HG03097 (cell line): ENCODE measurements around the gene UMAD1.

Source experiments
- ATAC-seq: cut with Tn5 transposase; IDR thresholded peaks from one replicate; pipeline ENCODE4 v1.9.1; 2021; ENCODE audit not compliant: unreplicated experiment, low FRiP score

Gene UMAD1

DNA sequence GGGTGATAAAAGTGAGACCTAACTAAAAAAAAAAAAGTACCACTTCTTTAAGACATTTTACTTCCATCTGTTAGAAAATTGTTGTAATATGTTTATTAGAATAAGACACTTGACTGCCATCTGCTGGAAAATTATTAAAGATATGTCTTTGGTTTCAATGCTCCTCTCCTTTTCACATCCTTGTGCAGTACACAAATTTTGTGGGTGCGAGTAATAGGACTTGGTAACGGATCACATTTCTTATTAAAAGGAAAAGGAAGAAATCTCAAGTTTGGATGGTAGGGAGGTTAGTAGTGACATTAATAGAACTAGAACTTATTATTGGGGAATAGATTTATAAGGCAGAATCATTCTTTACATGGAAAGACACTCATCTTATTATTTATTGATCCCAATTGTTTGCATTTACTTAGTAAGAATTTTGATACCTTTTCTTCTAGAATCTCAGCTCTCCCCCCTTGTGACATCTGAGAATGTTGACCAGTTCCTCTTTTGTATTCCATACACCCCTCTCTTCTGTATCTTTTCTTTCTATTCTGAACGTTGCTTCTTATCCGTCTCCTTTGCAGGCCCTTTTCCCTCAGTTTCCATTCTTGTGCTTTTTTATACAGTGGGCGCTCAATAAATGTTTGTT lies 120.9 kb downstream of the UMAD1 start:
- no peak for ATAC-seq

DNA sequence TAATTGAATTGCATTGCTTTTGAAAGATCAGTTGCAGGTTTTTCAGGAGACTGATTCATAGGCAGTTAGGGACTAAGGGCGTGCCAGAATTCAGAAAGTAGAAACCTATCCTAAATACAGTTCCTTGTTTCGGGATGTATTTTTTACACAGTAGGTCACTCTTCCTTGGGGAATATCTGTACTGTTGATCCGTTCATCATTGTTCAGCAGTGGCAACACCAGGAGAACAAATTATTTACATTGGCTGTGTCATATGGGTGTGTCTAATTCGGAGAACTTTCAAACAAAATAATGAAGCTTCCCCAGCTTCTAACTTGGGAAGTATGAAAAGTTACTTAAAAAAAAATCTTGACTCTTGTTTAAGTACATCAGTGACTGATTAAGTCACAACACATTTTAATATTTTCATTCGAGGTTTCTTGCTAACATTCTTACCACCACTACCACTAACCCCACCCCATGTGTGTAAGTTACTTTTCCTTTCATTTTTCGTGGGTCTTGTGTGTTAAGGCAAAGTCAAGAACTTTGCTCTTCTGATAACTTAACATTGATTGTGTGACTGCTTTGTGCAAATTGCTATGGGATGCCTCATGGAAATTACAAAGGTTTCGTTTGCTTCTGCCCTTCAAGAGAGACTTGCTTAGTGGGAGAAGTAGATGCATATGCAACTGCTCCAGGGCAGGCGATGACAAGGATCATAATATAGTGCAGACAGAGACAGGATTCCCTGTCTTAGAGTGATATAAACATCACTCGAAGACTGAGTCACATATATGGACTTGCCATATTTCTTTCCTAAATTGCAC lies 121.6 kb downstream of the UMAD1 start:
- peak; percentile 54 for ATAC-seq

DNA sequence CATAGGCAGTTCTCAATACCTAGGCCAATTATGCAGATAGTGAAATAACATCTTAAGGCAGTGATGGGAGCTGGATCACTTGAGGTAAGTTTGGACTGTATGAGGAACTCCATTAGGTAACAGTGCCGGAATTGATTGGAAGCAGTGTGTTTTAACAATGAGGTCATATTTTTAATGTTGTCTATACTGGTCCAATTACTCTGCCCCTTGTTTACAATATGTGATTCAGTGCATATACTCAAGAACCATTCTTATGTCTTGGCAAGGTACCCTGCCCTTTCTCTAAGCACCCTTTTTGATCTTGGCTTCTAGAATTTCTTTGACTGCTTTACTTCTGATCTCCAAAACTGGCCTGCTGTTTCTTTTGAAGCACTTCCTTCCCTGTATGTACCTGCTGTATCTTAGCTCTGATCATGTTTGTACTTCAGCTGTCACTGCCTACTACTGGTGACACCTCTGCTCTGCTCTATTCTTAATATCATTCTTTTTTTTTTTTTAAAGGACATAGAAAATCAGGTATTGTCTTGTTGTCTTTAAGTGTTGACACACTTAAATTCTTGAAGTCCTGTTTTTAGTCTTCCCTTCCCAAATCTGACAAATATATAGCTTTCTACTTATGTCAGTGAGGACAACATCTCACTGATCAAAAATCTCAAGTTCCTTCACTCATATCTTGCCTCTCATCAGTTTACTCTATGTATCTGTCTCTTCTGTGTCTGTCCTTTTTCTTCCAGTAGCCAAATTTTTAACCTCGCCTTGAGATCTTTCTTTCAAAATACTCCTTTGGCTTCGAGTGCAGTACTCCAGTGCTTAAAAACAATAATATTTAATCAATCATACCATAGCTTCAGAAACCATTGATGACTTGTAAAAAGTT lies 124.2 kb downstream of the UMAD1 start:
- no peak for ATAC-seq

DNA sequence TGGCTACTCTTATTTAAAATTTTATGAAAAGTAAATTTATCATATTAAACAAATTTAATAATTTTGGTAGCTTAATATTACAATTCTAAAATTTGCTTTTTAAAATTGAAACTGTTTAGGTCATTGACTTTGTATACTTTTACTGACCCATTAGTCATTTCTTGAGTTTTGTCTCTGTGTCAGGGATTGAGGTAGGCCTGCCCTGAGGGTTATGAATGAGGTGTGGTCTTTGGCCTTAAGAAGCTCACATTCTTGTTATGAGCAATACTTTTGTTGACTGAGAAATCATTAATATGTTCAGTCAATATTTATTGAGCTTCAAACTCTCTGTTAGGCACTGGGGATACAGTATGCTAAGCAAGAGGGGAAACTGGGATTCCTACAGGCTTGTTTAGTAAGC lies 124.9 kb downstream of the UMAD1 start:
- ATAC-seq: peak; percentile 51

DNA sequence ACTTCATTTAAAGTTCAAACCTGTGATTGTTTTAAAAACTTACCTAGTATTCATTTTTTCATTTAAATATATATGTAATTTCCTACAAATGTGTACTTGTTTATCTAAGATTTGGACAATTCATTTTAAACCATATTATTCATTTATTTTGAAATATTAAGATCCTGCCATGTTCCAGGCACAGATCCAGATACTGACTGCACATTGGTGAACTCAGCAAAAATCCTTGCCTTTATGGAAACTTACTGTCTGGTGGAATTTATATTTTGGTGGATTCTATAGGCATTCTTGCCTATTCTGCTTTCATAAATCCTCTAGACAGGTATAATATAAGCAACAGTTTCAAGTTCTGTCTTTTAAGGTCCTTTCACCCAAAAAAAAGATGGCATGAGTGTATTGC lies 126.1 kb downstream of the UMAD1 start:
- ATAC-seq: no peak

DNA sequence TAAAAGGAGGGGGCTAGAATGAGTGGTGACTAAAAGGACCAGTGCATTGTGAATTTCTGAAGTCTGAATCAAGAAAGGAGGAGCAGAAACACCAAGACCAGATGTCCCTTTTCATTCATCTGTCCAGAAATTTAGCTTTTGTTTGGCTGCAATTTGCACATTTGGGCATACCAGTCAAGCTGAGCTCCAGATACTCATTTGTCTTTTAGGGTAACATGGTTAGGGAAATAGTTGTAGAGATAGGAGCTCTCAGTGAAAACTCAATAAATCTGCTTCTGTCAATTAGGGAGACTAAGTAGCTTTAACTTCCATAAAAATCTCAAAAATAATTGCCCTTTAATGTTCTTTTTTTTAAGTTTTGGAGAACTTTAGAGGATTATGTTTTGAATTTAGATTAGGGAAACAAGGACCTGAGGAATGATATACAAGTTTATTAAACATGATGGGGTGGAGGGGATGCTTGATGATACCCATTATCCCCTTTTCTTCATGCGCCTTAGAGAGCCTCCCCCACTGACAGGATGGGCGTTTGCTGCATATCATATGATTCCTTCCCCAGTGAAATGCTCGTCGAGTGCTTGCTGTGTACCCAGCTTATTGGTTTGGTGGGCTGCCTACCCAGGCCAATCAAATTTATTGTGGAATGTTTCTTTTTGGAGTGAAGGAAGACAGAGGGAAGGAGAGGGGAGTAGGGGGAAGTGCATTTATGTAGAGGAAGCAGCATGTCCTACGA lies 128.6 kb downstream of the UMAD1 start:
- no peak for ATAC-seq

DNA sequence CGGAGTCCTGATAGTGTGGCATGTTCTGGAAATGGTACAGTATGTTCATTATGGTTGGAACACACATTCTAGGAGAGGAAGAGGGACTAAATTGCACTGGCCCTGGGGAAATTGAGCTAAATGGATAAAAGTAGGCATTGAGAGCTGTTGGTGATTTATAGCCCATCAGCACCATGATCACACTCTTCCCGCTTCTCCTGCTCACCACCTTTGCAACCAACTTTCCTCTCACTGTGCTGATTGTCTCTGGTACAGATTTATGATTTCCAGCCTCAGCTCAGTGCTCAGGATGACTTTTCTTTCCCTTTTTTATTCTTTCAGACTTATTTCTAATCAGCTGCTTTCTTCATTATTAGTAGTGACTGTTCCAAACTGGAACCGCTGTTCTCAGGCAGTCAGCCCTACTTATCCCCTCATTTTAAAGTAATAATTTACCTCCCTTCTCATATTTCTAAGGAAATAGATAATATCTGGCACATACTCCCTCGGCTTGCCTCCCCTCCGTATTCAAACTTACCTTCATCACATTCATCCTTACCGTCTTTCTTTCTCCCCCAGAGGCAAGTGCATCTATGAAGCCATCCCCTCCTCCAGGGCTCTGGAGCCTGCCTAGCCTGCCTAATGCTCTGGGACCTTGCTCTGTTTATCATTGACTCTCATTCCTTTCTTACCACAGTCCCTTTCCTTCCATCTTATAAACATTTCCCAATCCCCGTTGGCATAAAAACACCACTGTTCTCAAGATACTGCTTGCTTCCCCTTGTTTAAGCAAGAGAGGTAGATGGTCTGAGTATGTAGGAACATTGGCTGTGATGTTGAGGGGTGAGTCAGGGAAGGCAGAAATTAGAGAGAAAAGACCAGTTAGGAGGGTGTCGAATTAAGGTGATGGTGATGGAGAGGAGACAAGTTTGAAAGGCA lies 129.4 kb downstream of the UMAD1 start:
- ATAC-seq: no peak

DNA sequence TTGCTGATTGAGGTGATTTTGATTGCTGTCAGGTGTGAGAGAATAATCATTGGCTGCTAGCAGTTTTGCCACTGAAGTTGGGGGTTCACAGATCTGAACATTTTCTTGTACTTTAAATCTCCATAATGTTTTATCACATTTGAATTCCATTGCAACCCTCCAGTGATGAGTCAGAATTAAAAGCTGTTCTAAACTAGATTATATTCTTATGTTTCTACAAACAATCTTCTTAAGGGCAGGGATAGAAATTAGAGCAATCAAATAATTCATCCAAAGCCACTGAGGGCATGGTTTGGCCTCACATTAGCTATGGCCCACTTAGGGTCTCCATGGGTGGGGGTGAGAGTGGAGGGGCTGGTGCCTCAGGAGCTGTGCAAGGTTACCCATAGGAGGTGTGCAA lies 130.9 kb downstream of the UMAD1 start:
- no peak for ATAC-seq

DNA sequence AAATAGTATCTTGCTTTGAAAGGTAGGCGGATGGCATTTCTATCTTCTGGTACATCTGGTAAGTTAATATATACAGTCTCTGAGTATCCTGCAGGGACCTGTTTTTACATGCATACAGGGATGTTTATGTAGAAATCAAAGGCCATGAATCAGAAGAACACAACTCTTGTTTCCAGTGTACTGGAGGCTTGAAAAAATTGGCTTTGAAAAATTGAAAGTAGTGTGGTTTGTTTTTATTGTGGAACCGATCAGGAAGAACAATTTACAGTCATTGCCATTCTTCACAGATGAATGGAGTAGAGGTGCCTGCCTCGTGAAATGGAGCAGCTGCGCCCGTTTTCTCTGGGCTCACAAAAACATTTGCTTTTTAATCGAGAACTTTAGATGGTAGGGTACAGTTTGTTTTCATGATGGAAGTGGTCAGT lies 131.9 kb downstream of the UMAD1 start:
- peak; percentile 42 for ATAC-seq

DNA sequence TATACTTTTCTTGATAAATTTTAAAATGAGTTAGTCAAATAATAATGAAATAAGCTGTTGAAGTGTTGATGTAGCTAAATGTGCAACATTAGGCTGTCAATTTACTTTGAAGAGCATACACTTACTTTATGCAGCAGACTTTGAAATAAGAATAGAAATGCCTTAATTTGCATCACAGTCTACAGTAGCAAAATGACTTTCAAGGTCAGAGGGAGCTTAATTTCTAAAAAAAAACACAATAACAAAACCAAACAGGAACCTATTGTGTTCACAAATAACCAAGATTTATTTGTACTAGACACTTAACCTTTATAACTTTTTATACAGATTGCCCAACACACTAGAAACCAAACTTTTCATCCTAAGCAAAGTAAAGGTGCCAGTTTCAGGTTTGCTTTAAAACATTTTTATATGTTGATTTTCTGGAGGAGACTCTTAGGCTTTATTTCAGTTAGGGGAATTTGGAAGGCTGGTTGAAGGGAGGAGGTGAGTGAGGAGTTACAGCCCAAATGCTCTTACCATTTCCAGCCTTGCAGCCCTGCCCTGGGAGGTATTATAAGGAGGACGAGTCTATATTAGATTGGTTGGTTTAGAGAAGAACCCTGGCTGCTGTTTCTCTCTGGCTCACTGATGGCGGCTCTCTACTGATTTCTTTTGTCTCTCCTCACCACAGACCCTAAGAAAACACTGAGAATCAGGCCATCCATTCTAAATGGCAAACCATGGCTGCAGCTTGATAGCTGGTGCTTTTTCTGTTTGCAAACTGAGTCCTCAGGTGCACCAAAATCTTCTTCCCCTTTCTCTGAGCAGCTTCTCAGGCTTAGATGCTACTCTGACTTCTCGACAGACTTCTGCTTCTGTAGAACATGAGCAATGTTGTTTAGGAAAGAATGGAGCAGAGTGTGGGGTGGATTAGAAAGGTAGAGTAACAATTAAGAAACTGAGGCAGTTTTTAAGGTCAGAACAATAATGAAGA lies 133.1 kb downstream of the UMAD1 start:
- no peak for ATAC-seq

DNA sequence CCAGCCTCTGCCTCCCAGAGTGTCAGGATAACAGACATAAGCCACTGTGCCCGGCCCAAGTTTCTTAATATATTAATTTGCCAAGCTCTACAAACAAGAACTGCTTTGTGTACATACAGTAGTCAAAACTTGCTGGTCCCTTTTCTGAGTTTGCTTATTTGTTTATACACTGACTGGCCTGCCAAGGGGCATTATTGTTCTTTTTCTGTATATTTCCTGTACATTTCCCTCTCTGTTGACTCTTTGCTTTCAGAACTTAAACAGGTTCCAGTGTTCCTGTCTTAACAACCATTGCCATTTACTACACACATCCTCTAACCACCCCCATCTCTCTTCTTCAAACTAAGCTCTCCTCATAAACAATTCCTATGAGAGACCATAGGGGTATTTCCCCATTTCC lies 139.3 kb downstream of the UMAD1 start:
- no peak for ATAC-seq

DNA sequence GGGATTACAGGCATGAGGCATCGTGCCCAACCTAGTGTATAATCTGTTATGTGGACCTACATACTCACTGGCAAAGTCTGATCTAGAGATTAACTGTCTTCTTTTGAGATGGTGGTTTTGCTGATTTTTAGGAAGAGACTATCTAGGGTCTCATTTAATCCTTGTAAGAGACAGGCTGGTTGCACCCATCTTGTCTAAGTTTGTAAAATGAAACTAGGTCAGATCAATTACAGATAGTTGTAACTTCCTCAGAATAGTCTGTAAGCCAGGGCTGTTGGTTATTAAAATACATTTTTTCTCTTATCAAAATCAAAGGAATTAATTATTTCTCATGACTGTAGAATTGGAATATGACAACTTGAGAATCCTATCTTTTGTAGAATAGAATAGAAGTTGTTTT lies 142.4 kb downstream of the UMAD1 start:
- no peak for ATAC-seq

DNA sequence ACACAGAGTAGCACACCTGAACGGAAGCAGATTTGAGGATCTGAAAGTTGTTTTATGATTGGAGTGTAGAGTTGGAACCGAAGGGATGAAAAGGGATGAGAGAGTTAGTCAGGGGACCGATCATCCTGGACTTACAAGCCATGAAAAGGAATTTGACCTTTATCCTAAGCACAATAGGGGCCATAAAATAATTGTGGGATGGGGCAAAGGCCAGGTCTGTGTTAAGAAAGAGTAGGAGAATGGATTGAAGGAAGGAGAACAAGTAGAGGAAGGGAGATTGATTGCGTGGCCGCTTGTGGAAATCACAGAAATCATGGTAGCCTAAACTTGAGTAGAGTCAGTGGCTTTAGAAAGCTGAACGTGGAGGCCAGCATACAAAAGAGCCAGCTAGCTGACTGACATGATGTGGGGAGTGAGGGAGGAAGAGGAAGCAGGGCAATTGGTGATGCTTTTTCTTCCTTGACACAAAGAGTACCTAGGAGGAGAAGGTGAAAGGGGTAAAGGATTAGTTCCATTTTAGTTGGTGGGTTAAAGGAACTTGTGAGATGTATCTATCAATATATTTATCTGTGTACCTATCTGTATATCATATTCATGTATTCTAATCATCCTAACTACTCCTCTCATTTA lies 144.9 kb downstream of the UMAD1 start:
- ATAC-seq: no peak

DNA sequence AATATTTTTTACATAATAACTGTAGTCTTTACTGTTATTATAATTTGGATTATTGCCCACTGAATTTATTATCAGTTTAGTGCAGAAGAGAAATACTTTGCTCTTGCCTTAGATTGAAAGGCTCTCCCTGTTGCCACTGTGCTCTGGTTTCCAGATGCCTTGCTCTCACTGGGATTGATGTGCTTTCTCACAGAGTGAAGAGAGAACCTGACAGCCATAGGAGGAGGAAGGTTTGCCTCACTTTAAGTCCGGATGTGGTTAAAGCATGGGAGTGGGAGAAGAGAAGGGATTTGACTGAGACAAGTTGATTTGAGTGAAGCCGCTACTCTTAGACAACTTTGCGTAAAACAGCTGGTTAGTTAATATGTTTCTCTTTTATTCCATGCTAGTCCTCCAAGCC lies 146.0 kb downstream of the UMAD1 start:
- ATAC-seq: no peak

DNA sequence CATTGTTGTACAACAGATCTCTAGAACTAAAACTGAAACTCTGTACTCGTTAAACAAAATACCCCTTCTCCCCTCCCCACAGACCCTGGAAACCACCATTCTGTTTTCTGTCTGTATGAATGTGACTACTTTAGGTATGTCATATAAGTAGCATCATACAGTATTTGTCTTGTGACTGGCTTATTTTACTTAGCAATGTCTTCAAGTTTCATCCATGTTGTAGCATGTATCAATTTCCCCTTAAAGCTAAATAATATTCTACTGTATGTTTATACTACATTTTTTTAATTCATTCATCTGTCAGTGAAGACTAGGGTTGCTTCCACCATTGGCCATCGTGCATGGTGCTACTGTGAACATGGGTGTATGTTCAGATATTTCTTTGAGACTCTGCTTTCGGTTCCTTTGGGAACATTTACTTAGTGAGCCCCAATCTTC lies 149.0 kb downstream of the UMAD1 start:
- peak; percentile 72 for ATAC-seq

DNA sequence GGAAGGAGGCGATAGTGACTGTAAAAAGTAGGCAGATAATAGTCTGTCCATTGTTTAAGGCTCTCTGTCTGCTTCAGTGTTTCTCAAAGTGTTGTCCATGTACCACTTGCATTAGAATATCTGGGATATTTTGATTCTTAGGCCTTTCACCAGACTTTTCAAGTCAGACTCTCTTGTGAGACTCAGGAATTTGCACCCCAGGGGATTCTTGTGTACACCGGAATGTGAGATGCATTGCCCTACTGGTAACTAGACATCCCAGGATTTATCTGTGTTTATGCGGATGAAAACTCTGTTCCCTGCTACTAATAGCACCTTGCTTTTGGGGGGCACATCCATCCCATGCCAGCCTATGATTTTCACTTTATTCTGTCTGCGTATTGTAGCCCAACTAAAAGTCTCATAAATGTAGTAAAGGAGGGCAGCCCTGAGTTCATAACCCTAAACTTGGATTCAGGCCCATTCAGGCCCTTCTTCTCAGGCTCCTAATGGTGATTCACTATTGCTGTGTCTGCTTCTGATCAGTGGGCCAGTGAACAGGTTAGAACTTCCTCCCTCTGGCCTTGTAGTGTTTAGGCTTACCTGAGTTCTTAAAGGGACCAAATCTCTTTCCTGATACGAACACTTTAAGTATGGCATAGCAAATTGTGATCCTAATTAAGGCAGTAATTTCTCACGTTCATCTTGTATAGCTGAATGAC lies 149.6 kb downstream of the UMAD1 start:
- ATAC-seq: no peak

DNA sequence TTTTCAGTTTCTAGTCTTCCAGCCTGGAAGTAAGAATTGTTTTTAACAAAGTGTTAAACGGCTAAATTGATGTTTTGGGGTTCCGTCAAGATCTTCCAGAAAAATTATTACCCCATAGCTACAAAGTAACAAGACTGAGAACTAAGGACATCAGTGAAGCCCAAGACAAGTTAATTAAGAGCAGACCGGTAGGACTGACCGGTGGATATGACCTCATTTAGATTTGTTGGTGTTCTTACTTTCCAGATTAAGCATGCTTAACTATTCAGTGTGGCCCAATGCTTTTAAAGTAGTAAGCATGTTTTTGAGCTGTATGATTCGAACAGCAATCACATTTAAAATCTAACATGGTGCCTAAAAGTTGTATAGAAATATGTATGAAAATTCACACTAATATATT lies 151.0 kb downstream of the UMAD1 start:
- no peak for ATAC-seq
